GM18870 (cell line): Measurements from ENCODE around the gene BLOC1S6.

ENCODE experiments used
- ATAC-seq: cut with Tn5 transposase; IDR thresholded peaks from one replicate; pipeline ENCODE4 v1.9.1; 2021; ENCODE audit warnings: moderate library complexity; ENCODE audit not compliant: unreplicated experiment

The BLOC1S6 gene

GRCh38 chr15:45587863-45588170 is 638 bp downstream of the BLOC1S6 start:
- ATAC-seq, result no peak

- no peak for ATAC-seq
Observed at GRCh38 chr15:45588219-45588875, 1.2 kb downstream of the BLOC1S6 start.

- ATAC-seq, result no peak
Observed at GRCh38 chr15:45589256-45589655, 2.1 kb downstream of the BLOC1S6 start.

- ATAC-seq, result no peak
Observed at GRCh38 chr15:45594319-45594718, 7.1 kb downstream of the BLOC1S6 start.

GRCh38 chr15:45594835-45595530 is 7.8 kb downstream of the BLOC1S6 start:
- ATAC-seq, result no peak

- no peak for ATAC-seq
Observed at GRCh38 chr15:45603881-45604280, 16.7 kb downstream of the BLOC1S6 start.

- no peak for ATAC-seq
Observed at GRCh38 chr15:45604326-45604725, 17.1 kb downstream of the BLOC1S6 start.

GRCh38 chr15:45606413-45606812 is 19.2 kb downstream of the BLOC1S6 start:
- no peak for ATAC-seq

- ATAC-seq, result no peak
Observed at GRCh38 chr15:45606841-45607240, 19.7 kb downstream of the BLOC1S6 start.

GRCh38 chr15:45611305-45611704 is 24.1 kb downstream of the BLOC1S6 start:
- ATAC-seq, result no peak

GRCh38 chr15:45612790-45613415 is 25.7 kb downstream of the BLOC1S6 start:
- ATAC-seq, result no peak

- ATAC-seq, result no peak
Observed at GRCh38 chr15:45616901-45617323, 29.7 kb downstream of the BLOC1S6 start.

GRCh38 chr15:45618813-45619212 is 31.6 kb downstream of the BLOC1S6 start:
- ATAC-seq, result no peak

GRCh38 chr15:45628136-45628535 is 41.0 kb downstream of the BLOC1S6 start:
- ATAC-seq, result no peak

GRCh38 chr15:45630917-45631691 is 43.9 kb downstream of the BLOC1S6 start:
- ATAC-seq, result no peak

GRCh38 chr15:45631776-45632175 is 44.6 kb downstream of the BLOC1S6 start:
- ATAC-seq, result no peak

GRCh38 chr15:45634432-45635190 is 47.4 kb downstream of the BLOC1S6 start, which contains the start of gene SQOR:
Gene SQOR, plus strand, starts transcription at chr15:45635029. Its CDS starts 23,895 bp downstream, at chr15:45658924.
- ATAC-seq, result peak; percentile 62

- ATAC-seq, result peak; percentile 35
Observed at GRCh38 chr15:45635191-45635638, 48.0 kb downstream of the BLOC1S6 start.

- no peak for ATAC-seq
Observed at GRCh38 chr15:45635763-45636292, 48.6 kb downstream of the BLOC1S6 start.

- ATAC-seq, result no peak
Observed at GRCh38 chr15:45637141-45637540, 50.0 kb downstream of the BLOC1S6 start.
